ENCODE measurements around the gene BEST3. TPM values are rescaled to one million over a fixed set of nuclear protein-coding genes. Genes with fewer than 3 reads are reported as not detected.
"Not testable (repeated sequence)": the region's sequence is repeated elsewhere in the genome, so short reads cannot be mapped to it uniquely, and the experiment has no call there.

Gene BEST3
- total RNA-seq, 1 experiment from 2014 or later: 0.54 TPM

DNA sequence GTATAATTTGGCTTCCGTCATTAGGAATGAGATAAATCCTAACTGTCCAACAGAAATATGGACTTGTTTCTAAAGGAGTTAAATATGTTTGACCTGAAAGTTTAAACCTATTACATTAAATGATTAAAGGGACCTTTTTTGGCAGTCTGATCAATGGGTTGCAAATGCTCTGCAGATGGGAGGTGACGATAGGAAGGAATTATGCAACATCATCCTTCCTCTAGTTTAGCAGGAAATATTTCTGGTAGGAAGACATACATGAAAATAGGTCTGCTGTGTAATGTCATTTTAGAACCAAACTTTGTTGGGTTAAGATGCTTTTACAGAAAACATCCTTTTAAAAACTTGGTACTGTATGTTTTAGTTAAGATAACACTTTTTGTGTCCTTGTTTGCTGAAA, 91.0 kb downstream of the BEST3 start:
- Histone ChIP-seq H3K79me2 (ENCODE audit: insufficient read depth, low read length) (no peaks in the 10 kb centered on the region), H3K4me3 (replicated peaks in 1 of 2; ENCODE audit: low read depth in 1 of 2, low read length in 2 of 2) (no peak overlapping the region), H2AFZ (ENCODE audit: low read depth, low read length, poor library complexity, severe bottlenecking) (no peak overlapping the region), H4K20me1 (ENCODE audit: insufficient read depth) (no peaks in the 10 kb centered on the region), H3K9me2 (ENCODE audit: insufficient read depth) (no peaks in the 10 kb centered on the region), H3K4me2 (ENCODE audit: low read length) (no peak overlapping the region), H3K36me3 (ENCODE audit: control insufficient read depth in 1 of 2, insufficient read depth in 2 of 2, low read length in 2 of 2) (no peaks in the 10 kb centered on the region), H3K27me3 (ENCODE audit: insufficient read depth, low read length) (peaks cover 22% of the 10 kb centered on the region), H3K27ac (ENCODE audit: low read depth, low read length) (no peak overlapping the region), H3K4me1 (ENCODE audit: control insufficient read depth in 1 of 2, insufficient read depth in 2 of 2, low read length in 2 of 2) (no peaks in the 10 kb centered on the region), H3K9me3 (ENCODE audit: control insufficient read depth in 1 of 2, insufficient read depth in 1 of 2, low read depth in 1 of 2, low read length in 2 of 2) (no peaks in the 10 kb centered on the region), H3K9ac (ENCODE audit: low read length) (no peak overlapping the region)
- no TSS peak for BruUV-seq (replicated peaks)
- intact Hi-C loops (cut with micrococcal nuclease): no loop called here
- no peak for ATAC-seq
- ChIA-PET CTCF (no interaction called here), RAD21 (ENCODE audit: low non-redundant PET in 1 of 2, low total read pairs in 2 of 2, uncharacterized antibody in 2 of 2, unreplicated experiment in 2 of 2) (no interaction called here), POLR2A (no interaction called here)
- no peak for TF ChIP-seq ZFX (IDR thresholded peaks at IDR 0.05)
- TF ChIP-seq CBX3 (IDR thresholded peaks at IDR 0.05; ENCODE audit: low read depth): no peak
- no peak for TF ChIP-seq RAD21 (IDR thresholded peaks at IDR 0.05; ENCODE audit: low read depth)
- TF ChIP-seq EZH2 (IDR thresholded peaks at IDR 0.05): no peak
- DNase-seq (ENCODE audit: low read depth, low spot score): no peak

DNA sequence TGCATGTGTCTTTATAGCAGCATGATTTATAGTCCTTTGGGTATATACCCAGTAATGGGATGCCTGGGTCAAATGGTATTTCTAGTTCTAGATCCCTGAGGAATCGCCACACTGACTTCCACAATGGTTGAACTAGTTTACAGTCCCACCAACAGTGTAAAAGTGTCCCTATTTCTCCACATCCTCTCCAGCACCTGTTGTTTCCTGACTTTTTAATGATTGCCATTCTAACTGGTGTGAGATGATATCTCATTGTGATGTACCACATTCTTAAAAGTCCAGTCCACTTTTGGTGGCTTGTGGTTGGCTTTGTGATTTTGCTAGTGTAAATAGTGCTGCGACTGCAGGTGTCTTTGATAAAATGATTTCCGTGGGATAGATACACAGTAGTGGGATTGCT, 94.8 kb downstream of the BEST3 start:
- TSS peak; percentile 3 for BruUV-seq (replicated peaks)
- H3K4me1 ChIP-seq (ENCODE audit: control insufficient read depth in 1 of 2, insufficient read depth in 2 of 2, low read length in 2 of 2); CTCF ChIA-PET; H3K9me3 ChIP-seq (ENCODE audit: control insufficient read depth in 1 of 2, insufficient read depth in 1 of 2, low read depth in 1 of 2, low read length in 2 of 2); H3K9ac ChIP-seq (ENCODE audit: low read length); H3K27ac ChIP-seq (ENCODE audit: low read depth, low read length); H3K4me3 ChIP-seq (replicated peaks in 1 of 2; ENCODE audit: low read depth in 1 of 2, low read length in 2 of 2); POLR2A ChIA-PET; DNase-seq (ENCODE audit: low read depth, low spot score); ATAC-seq; H2AFZ ChIP-seq (ENCODE audit: low read depth, low read length, poor library complexity, severe bottlenecking); H3K27me3 ChIP-seq (ENCODE audit: insufficient read depth, low read length); intact Hi-C loops (cut with micrococcal nuclease); RAD21 ChIA-PET (ENCODE audit: low non-redundant PET in 1 of 2, low total read pairs in 2 of 2, uncharacterized antibody in 2 of 2, unreplicated experiment in 2 of 2); H3K4me2 ChIP-seq (ENCODE audit: low read length); H3K79me2 ChIP-seq (ENCODE audit: insufficient read depth, low read length); H3K9me2 ChIP-seq (ENCODE audit: insufficient read depth): not testable (repeated sequence)
- peaks cover 12% of the 10 kb centered on the region; the same call in 1 of the 2 replicates for H4K20me1 ChIP-seq (ENCODE audit: insufficient read depth)
- peaks cover 17 to 21% of the 10 kb centered on the region in 2 experiments for H3K36me3 ChIP-seq (ENCODE audit: control insufficient read depth in 1 of 2, insufficient read depth in 2 of 2, low read length in 2 of 2)

Other genes starting within 250 kb of the BEST3 start
- gene FRS2, start 228.9 kb downstream of the BEST3 start, total RNA-seq (2021; ENCODE audit: unreplicated experiment): 14.7 TPM
- gene CCT2, start 113.8 kb downstream of the BEST3 start, total RNA-seq (2021; ENCODE audit: unreplicated experiment): 398 TPM
- not detected for gene LRRC10, start 88.4 kb downstream of the BEST3 start, total RNA-seq (2021; ENCODE audit: unreplicated experiment)
- gene RAB3IP, start 39.6 kb upstream of the BEST3 start, total RNA-seq (2021; ENCODE audit: unreplicated experiment): 31.3 TPM
- 0.30 TPM for gene MYRFL, start 125.9 kb upstream of the BEST3 start, total RNA-seq (2021; ENCODE audit: unreplicated experiment)